A549 (cell line): ENCODE results near the gene SLC39A13.

Source experiments
- CEBPB ChIP-seq, 2 experiments: fragments of >200 bp in 1 of 2; sonication (Bioruptor Twin) in 1 of 2; formaldehyde crosslinking in 1 of 2; IDR thresholded peaks; 2 replicates each; pipeline ENCODE4 v1.6.1; 2012 to 2016
- CHD2 ChIP-seq: fragments of 150-350 bp; IDR thresholded peaks from 2 replicates; pipeline ENCODE4 v1.6.1; 2014; ENCODE audit warnings: low read length; ENCODE audit not compliant: partially characterized antibody
- FOSL2 ChIP-seq, 2 experiments: fragments of 450-650 bp in 1 of 2; fragments of >200 bp in 1 of 2; sonication (Bioruptor Twin) in 1 of 2; formaldehyde crosslinking; IDR thresholded peaks; 2 replicates each; pipeline versions ENCODE4 v1.5.0 to v1.6.1; 2016 to 2020; ENCODE audit warnings: mild to moderate bottlenecking in 1 of 2, moderate library complexity in 1 of 2
- HEYL ChIP-seq: fragments of 250-450 bp; sonication (Bioruptor Pico); IDR thresholded peaks from 2 replicates; pipeline ENCODE4 v1.8.0; 2021; ENCODE audit warnings: mild to moderate bottlenecking, moderate library complexity
- JUN ChIP-seq, 2 experiments: fragments of >200 bp; sonication (Bioruptor Twin); formaldehyde crosslinking; IDR thresholded peaks; 2 replicates in 1 of 2; 3 replicates in 1 of 2; pipeline ENCODE4 v1.6.1; 2016 to 2017
- POLR2A ChIP-seq: IDR thresholded peaks from 2 replicates; pipeline ENCODE4 v1.6.1; 2012; ENCODE audit warnings: mild to moderate bottlenecking, low read length
- RAD21 ChIP-seq, 2 experiments: fragments of >200 bp in 1 of 2; sonication (Bioruptor Twin) in 1 of 2; formaldehyde crosslinking in 1 of 2; IDR thresholded peaks in 1 of 2; conservative IDR thresholded peaks in 1 of 2; 2 replicates in 1 of 2; 3 replicates in 1 of 2; pipeline ENCODE4 v1.6.1; 2012 to 2018; ENCODE audit warnings: inconsistent platforms in 1 of 2
- RNF2 ChIP-seq: fragments of 200-600 bp; sonication (generic); IDR thresholded peaks from 2 replicates; pipeline ENCODE4 v1.6.1; 2016; ENCODE audit warnings: low read depth, mild to moderate bottlenecking, antibody characterized with exemption, moderate library complexity, borderline replicate concordance
- ZFP36 ChIP-seq: fragments of 450-650 bp; IDR thresholded peaks from 2 replicates; pipeline ENCODE4 v1.6.1; 2014; ENCODE audit warnings: borderline replicate concordance; ENCODE audit not compliant: partially characterized antibody
- TF ChIP-seq, protein P1 (sequence below): fragments of >200 bp; sonication (Bioruptor Twin); formaldehyde crosslinking; IDR thresholded peaks from 3 replicates; pipeline ENCODE4 v1.5.1; 2016
- TF ChIP-seq, protein P2 (sequence below): fragments of 200-600 bp; sonication (generic); IDR thresholded peaks from 2 replicates; pipeline ENCODE4 v1.6.1; 2016; ENCODE audit warnings: antibody characterized with exemption, mild to moderate bottlenecking, moderate library complexity
- TF ChIP-seq, protein P3 (sequence below): IDR thresholded peaks from 2 replicates; pipeline ENCODE4 v1.6.1; 2012
- TF ChIP-seq, protein P4 (sequence below): fragments of >200 bp; sonication (Bioruptor Twin); formaldehyde crosslinking; IDR thresholded peaks from 3 replicates; pipeline ENCODE4 v1.6.1; 2016
- TF ChIP-seq, protein P5 (sequence below): fragments of 150-350 bp; IDR thresholded peaks from 2 replicates; pipeline ENCODE4 v1.6.1; 2014; ENCODE audit warnings: low read depth, mild to moderate bottlenecking, low read length

DNA sequence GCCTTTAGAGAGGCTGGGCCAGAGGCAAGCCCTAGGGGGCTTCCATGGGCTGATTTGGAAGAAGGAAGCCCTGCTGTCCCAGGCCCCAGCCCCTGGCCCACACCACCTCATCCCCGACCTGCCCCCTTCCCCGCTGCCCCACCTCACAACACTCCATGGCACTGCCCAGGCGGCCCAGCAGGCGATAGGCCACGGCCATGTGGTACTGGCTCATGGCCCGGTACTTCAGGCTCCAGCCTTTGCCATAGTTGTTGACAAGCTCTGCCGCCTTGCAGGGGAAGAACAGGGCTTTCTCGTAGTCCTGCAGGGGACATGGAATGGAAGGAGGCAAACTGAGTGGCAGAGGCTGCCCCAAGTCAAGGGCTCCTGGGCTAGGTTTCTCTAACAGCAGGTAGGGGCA lies 34.1 kb downstream of the SLC39A13 start:
- TF ChIP-seq RAD21 (conservative IDR thresholded peaks at IDR 0.05 in 1 of 2, IDR thresholded peaks at IDR 0.05 in 1 of 2) (no peak), POLR2A (no peak), JUN (IDR thresholded peaks at IDR 0.05) (no peak), FOSL2 (IDR thresholded peaks at IDR 0.05) (no peak), FOSL2 (CRISPR knock-in tag; IDR thresholded peaks at IDR 0.05) (no peak), CEBPB (IDR thresholded peaks at IDR 0.05) (no peak), CHD2 (no peak), HEYL (CRISPR knock-in tag) (no peak), RNF2 (no peak), ZFP36 (no peak)
- TF ChIP-seq, protein P1, sequence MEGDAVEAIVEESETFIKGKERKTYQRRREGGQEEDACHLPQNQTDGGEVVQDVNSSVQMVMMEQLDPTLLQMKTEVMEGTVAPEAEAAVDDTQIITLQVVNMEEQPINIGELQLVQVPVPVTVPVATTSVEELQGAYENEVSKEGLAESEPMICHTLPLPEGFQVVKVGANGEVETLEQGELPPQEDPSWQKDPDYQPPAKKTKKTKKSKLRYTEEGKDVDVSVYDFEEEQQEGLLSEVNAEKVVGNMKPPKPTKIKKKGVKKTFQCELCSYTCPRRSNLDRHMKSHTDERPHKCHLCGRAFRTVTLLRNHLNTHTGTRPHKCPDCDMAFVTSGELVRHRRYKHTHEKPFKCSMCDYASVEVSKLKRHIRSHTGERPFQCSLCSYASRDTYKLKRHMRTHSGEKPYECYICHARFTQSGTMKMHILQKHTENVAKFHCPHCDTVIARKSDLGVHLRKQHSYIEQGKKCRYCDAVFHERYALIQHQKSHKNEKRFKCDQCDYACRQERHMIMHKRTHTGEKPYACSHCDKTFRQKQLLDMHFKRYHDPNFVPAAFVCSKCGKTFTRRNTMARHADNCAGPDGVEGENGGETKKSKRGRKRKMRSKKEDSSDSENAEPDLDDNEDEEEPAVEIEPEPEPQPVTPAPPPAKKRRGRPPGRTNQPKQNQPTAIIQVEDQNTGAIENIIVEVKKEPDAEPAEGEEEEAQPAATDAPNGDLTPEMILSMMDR: no peak
- TF ChIP-seq, protein P2, sequence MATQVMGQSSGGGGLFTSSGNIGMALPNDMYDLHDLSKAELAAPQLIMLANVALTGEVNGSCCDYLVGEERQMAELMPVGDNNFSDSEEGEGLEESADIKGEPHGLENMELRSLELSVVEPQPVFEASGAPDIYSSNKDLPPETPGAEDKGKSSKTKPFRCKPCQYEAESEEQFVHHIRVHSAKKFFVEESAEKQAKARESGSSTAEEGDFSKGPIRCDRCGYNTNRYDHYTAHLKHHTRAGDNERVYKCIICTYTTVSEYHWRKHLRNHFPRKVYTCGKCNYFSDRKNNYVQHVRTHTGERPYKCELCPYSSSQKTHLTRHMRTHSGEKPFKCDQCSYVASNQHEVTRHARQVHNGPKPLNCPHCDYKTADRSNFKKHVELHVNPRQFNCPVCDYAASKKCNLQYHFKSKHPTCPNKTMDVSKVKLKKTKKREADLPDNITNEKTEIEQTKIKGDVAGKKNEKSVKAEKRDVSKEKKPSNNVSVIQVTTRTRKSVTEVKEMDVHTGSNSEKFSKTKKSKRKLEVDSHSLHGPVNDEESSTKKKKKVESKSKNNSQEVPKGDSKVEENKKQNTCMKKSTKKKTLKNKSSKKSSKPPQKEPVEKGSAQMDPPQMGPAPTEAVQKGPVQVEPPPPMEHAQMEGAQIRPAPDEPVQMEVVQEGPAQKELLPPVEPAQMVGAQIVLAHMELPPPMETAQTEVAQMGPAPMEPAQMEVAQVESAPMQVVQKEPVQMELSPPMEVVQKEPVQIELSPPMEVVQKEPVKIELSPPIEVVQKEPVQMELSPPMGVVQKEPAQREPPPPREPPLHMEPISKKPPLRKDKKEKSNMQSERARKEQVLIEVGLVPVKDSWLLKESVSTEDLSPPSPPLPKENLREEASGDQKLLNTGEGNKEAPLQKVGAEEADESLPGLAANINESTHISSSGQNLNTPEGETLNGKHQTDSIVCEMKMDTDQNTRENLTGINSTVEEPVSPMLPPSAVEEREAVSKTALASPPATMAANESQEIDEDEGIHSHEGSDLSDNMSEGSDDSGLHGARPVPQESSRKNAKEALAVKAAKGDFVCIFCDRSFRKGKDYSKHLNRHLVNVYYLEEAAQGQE: no peak
- TF ChIP-seq, protein P3, sequence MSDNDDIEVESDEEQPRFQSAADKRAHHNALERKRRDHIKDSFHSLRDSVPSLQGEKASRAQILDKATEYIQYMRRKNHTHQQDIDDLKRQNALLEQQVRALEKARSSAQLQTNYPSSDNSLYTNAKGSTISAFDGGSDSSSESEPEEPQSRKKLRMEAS: no peak
- TF ChIP-seq, protein P4, sequence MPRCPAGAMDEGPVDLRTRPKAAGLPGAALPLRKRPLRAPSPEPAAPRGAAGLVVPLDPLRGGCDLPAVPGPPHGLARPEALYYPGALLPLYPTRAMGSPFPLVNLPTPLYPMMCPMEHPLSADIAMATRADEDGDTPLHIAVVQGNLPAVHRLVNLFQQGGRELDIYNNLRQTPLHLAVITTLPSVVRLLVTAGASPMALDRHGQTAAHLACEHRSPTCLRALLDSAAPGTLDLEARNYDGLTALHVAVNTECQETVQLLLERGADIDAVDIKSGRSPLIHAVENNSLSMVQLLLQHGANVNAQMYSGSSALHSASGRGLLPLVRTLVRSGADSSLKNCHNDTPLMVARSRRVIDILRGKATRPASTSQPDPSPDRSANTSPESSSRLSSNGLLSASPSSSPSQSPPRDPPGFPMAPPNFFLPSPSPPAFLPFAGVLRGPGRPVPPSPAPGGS: no peak
- TF ChIP-seq, protein P5, sequence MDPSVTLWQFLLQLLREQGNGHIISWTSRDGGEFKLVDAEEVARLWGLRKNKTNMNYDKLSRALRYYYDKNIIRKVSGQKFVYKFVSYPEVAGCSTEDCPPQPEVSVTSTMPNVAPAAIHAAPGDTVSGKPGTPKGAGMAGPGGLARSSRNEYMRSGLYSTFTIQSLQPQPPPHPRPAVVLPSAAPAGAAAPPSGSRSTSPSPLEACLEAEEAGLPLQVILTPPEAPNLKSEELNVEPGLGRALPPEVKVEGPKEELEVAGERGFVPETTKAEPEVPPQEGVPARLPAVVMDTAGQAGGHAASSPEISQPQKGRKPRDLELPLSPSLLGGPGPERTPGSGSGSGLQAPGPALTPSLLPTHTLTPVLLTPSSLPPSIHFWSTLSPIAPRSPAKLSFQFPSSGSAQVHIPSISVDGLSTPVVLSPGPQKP: no peak
